IPS-20b (cell line): Measurements from ENCODE around the gene SLC26A5.

Experiments
- H3K27ac ChIP-seq: one replicate; pipeline ENCODE4 v1.5.1; 2013; ENCODE audit warnings: low read length
- H3K27me3 ChIP-seq: 2 replicates; pipeline ENCODE4 v1.6.1; 2013; ENCODE audit warnings: mild to moderate bottlenecking, low read length, inconsistent platforms; ENCODE audit not compliant: insufficient read depth
- H3K36me3 ChIP-seq: 2 replicates; pipeline ENCODE4 v1.6.1; 2013; ENCODE audit warnings: low read depth, mild to moderate bottlenecking, inconsistent platforms, low read length, moderate library complexity; ENCODE audit not compliant: insufficient read depth
- H3K4me1 ChIP-seq: 2 replicates; pipeline ENCODE4 v1.6.1; 2013; ENCODE audit warnings: mild to moderate bottlenecking, control low read depth, inconsistent platforms, low read length, moderate library complexity; ENCODE audit not compliant: insufficient read depth
- H3K4me3 ChIP-seq: 2 replicates; pipeline ENCODE4 v1.5.1; 2013; ENCODE audit warnings: mild to moderate bottlenecking, low read length, inconsistent platforms
- H3K9ac ChIP-seq: 2 replicates; pipeline ENCODE4 v1.6.1; 2013; ENCODE audit warnings: low read depth, mild to moderate bottlenecking, inconsistent platforms, low read length, moderate library complexity
- H3K9me3 ChIP-seq: 2 replicates; pipeline ENCODE4 v1.6.1; 2013; ENCODE audit warnings: mild to moderate bottlenecking, low read depth, low read length, inconsistent platforms; ENCODE audit not compliant: insufficient read depth

The SLC26A5 gene

DNA sequence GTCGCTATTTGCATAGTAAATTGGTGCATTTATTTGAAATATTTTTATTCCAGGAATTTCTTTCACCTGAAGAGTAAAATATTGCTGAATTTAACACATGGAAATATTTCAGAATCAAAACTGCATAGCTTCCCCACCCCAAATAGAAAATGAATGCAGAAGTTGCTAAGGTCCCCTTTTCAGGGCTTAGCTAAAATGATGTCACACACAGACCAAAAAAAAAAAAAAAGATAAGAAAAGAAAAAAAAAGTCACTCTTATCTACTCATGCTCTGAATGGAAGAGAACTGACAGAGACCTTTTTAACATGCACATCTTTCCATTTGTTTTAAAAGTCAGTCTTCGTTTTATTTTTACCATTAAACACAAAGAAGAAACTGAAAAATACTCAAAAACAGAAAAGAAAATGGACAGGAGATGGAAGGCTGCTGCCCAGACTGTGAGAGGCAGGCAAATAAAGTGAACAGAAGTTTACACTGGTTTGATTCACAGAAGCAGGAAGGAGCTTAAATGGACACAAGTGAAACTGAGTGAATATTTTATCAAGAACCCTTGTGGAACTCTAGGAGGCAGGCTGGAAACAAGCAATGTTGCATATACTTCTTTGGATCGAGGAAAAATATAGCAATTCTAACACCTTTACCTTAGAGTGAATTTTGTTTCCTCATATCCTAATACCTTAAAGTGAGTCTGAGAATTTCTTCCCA, 66.6 kb downstream of the SLC26A5 start:
- H3K4me3 ChIP-seq: no peak overlapping the region
- H3K27me3 ChIP-seq: no peaks in the 10 kb centered on the region
- no peaks in the 10 kb centered on the region for H3K4me1 ChIP-seq
- no peaks in the 10 kb centered on the region for H3K9me3 ChIP-seq
- H3K27ac ChIP-seq: no peak overlapping the region
- H3K36me3 ChIP-seq: no peaks in the 10 kb centered on the region
- H3K9ac ChIP-seq: no peak overlapping the region

DNA sequence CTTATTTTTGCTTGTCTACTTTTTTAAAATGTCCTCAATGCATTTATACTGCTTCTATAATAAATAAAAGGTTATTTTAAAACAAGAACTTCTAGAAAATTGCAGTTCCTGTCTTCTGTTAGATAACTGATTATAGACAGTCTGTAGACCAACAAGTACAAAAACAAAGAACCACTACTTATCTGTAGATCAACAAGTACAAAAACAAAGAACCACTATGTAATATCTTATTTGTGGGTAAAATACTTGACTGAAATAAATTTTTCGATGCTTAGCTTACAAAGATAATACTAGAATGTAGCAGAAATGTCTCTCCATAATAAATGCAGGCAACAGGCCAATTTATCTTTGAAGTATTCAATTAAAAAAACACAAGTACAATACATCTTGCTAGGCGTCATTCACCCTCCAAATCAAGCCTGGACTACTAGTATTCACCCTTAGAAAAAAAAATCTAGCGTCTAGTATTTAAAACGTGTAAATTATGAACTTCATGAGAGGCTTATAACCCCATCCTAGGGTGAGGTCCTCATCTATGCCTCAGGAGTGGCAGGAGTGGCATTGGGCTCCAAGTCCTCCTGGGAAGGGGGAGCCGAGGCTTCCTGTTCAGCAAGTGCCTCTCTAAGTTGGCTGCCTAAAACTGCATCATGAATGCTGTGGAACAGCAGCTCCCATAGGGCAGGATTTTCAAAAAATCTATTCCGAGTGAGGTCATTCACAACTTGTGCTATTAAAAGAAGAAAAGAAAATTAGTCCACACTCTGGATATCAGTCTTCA, 72.0 kb downstream of the SLC26A5 start:
- no peaks in the 10 kb centered on the region for H3K4me1 ChIP-seq
- peaks cover 10% of the 10 kb centered on the region; the same call in 1 of the 2 replicates for H3K36me3 ChIP-seq
- no peak overlapping the region for H3K4me3 ChIP-seq
- no peaks in the 10 kb centered on the region for H3K27me3 ChIP-seq
- no peak overlapping the region for H3K9ac ChIP-seq
- no peaks in the 10 kb centered on the region for H3K9me3 ChIP-seq
- no peak overlapping the region for H3K27ac ChIP-seq

DNA sequence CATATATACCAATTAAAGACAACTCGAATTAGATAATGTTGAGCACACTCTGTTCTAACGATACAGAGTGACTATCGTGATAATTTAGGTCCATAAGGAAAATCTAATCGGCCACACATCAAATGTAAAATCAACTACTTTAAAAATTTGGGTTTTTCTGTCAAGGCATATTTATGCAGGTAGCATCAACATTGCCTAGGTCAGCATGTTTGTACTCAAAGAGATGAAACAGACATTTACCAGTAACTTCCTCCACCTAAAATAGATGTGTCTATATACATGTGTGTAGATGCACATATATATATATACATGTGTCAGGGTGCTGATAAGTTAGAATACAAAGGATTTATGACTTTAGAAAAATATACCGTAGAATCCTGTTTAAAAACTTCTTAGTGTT, 76.6 kb downstream of the SLC26A5 start:
- H3K27ac ChIP-seq: no peak overlapping the region
- H3K36me3 ChIP-seq: peaks cover 55% of the 10 kb centered on the region
- H3K4me3 ChIP-seq: no peak overlapping the region
- H3K27me3 ChIP-seq: no peaks in the 10 kb centered on the region
- no peak overlapping the region for H3K9ac ChIP-seq
- no peaks in the 10 kb centered on the region for H3K4me1 ChIP-seq
- H3K9me3 ChIP-seq: no peaks in the 10 kb centered on the region

GRCh38 chr7:103349805-103350204, 96.2 kb downstream of the SLC26A5 start:
- Histone ChIP-seq H3K9me3 (no peaks in the 10 kb centered on the region), H3K9ac (no peak overlapping the region), H3K4me1 (no peaks in the 10 kb centered on the region), H3K27me3 (no peaks in the 10 kb centered on the region), H3K4me3 (no peak overlapping the region), H3K27ac (no peak overlapping the region), H3K36me3 (peaks cover 40% of the 10 kb centered on the region)

GRCh38 chr7:103348959-103349358, 97.0 kb downstream of the SLC26A5 start:
- Histone ChIP-seq H3K27ac (no peak overlapping the region), H3K9me3 (no peaks in the 10 kb centered on the region), H3K36me3 (peaks cover 32% of the 10 kb centered on the region), H3K9ac (no peak overlapping the region), H3K27me3 (no peaks in the 10 kb centered on the region), H3K4me1 (no peaks in the 10 kb centered on the region), H3K4me3 (peak overlapping the region; percentile 89)

DNA sequence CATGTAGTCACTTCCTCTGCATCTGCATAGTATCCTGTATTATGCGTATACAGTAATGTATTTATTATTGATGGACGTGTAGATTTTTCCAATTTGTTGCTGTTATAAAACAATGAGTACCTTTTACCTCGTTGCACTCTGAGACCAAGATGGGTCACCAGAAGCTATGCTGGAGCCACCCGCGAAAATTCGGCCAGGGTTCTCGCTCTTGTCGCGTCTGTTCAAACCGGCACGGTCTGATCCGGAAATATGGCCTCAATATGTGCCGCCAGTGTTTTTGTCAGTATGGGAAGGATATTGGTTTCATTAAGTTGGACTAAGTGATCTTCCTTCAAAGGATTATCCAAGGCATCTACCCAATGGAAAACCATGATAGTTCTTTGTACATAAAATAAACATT, 97.6 kb downstream of the SLC26A5 start:
- Histone ChIP-seq H3K27ac (no peak overlapping the region), H3K9me3 (no peaks in the 10 kb centered on the region), H3K4me3 (peak overlapping the region; percentile 89), H3K9ac (peak overlapping the region; percentile 92; the same call in 1 of the 2 replicates), H3K36me3 (peaks cover 27% of the 10 kb centered on the region), H3K4me1 (peaks cover under 1% of the 10 kb centered on the region; the same call in 1 of the 2 replicates), H3K27me3 (no peaks in the 10 kb centered on the region)

GRCh38 chr7:103347507-103348267, 98.3 kb downstream of the SLC26A5 start, which contains the start of gene PSMC2:
Gene PSMC2 (plus strand): TSS chr7:103347643. CDS start chr7:103347712, 69 bp downstream.
- Histone ChIP-seq H3K27ac (peak within 1 kb of the TSS; percentile 67), H3K27me3 (no peaks in the 10 kb centered on the region), H3K36me3 (peaks cover 20% of the 10 kb centered on the region), H3K9ac (peak within 1 kb of the TSS; percentile 92), H3K9me3 (no peaks in the 10 kb centered on the region), H3K4me1 (peaks cover 2% of the 10 kb centered on the region; the same call in 1 of the 2 replicates), H3K4me3 (peak within 1 kb of the TSS; percentile 89)

DNA sequence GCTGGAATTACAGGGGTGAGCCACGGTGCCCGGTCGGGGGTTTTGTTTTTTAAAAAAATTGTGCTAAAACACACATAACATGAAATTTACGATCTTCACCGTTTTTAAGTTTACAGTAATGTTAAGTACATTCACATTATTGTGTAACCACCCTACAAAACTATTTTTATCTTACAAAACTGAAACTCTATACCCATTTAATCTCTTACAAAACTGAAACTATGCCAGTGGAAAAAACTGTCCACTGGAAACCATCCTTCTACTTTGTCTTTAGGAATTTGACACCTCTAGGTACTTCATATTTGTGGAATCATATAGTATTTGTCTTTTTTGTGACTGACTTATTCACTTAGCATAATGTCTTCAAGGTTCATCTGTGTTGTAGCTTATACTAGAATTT, 99.6 kb downstream of the SLC26A5 start:
- Histone ChIP-seq H3K9ac (no peak overlapping the region), H3K27me3 (no peaks in the 10 kb centered on the region), H3K4me3 (no peak overlapping the region), H3K27ac (no peak overlapping the region), H3K4me1 (peaks cover 2% of the 10 kb centered on the region; the same call in 1 of the 2 replicates), H3K9me3 (no peaks in the 10 kb centered on the region), H3K36me3 (peaks cover 16% of the 10 kb centered on the region)

GRCh38 chr7:103344453-103345149, 101.4 kb downstream of the SLC26A5 start, which contains the start of gene DNAJC2:
Gene DNAJC2 (minus strand): TSS chr7:103344767. CDS start chr7:103344622, 145 bp downstream.
- Histone ChIP-seq H3K9me3 (no peaks in the 10 kb centered on the region), H3K27ac (peak within 1 kb of the TSS; percentile 13), H3K4me3 (peak within 1 kb of the TSS; percentile 91), H3K27me3 (no peaks in the 10 kb centered on the region), H3K4me1 (peaks cover 2% of the 10 kb centered on the region; the same call in 1 of the 2 replicates), H3K9ac (peak within 1 kb of the TSS; percentile 97), H3K36me3 (peaks cover 26% of the 10 kb centered on the region)

- Histone ChIP-seq H3K4me1 (peaks cover 2% of the 10 kb centered on the region; the same call in 1 of the 2 replicates), H3K36me3 (peaks cover 33% of the 10 kb centered on the region)
Observed at GRCh38 chr7:103343758-103344452, 102.1 kb downstream of the SLC26A5 start.

More at GRCh38 chr7:103343758-103344452, 102.1 kb downstream of the SLC26A5 start:
- Histone ChIP-seq H3K9me3 (no peaks in the 10 kb centered on the region), H3K27me3 (no peaks in the 10 kb centered on the region), H3K27ac (peak overlapping the region; percentile 13), H3K9ac (peak overlapping the region; percentile 97), H3K4me3 (peak overlapping the region; percentile 91)
